ENCODE data around the gene IL17RE.

GRCh38 chr3:9955067-9955502 lies 52.4 kb downstream of the IL17RE start:
- TF ChIP-seq CTCF (IDR thresholded peaks at IDR 0.05; ENCODE audit: low read depth, low read length) (no peak), EZH2phosphoT487 (IDR thresholded peaks at IDR 0.05; ENCODE audit: low read depth) (no peak)

Data from OCI-LY3 (cell line).